ENCODE results near the gene MIF4GD.

DNA sequence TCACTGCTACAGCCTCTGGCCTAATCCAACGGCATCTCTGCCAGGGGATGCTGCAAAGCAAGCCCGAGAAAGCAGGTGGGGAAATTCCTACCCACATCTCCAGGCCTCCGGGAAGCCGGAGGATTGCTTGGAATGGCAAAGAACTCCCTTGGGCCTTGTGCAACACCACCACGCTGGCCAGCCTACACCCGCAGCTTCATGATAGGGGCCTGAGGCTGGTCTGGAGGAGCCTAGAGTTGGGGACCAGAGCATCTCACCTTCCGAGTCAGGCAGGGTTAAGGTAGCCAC, 29.9 kb downstream of the MIF4GD start:
- TF ChIP-seq CTCF (conservative IDR thresholded peaks at IDR 0.05; ENCODE audit: low read depth, low read length) (no peak), EZH2 (IDR thresholded peaks at IDR 0.05; ENCODE audit: borderline replicate concordance, low read depth, low read length, poor library complexity, severe bottlenecking) (no peak)
